SK-N-SH treated with all-trans-retinoic acid at 6 μM for 48 hours (cell line): ENCODE measurements around the gene R3HDM4.

Experiments used
- ATAC-seq: fragments of 200-7000 bp; cut with Tn5 transposase; 3 replicates; pipeline ENCODE4 v1.9.1; 2020; ENCODE audit warnings: mild to moderate bottlenecking, moderate library complexity
- ARNTL ChIP-seq: fragments of 450-650 bp; formaldehyde crosslinking; IDR thresholded peaks from 2 replicates; pipeline ENCODE4 v1.5.0; 2020; ENCODE audit warnings: low read depth, mild to moderate bottlenecking, moderate library complexity, borderline replicate concordance
- BACH2 ChIP-seq: fragments of 250-450 bp; sonication (Bioruptor Pico); IDR thresholded peaks from 2 replicates; pipeline ENCODE4 v1.9.0; 2021; ENCODE audit warnings: mild to moderate bottlenecking, borderline replicate concordance
- CSDC2 ChIP-seq: fragments of 250-450 bp; sonication (Bioruptor Pico); IDR thresholded peaks from 2 replicates; pipeline ENCODE4 v1.5.0; 2020; ENCODE audit warnings: mild to moderate bottlenecking, moderate library complexity
- ESRRG ChIP-seq: fragments of 250-450 bp; sonication (Bioruptor Pico); IDR thresholded peaks from 2 replicates; pipeline ENCODE4 v1.6.1; 2021; ENCODE audit warnings: mild to moderate bottlenecking
- ISL1 ChIP-seq: fragments of 250-450 bp; sonication (Bioruptor Pico); IDR thresholded peaks from 2 replicates; pipeline ENCODE4 v2.1.2; 2022; ENCODE audit warnings: mild to moderate bottlenecking, moderate library complexity
- OSR1 ChIP-seq: fragments of 250-450 bp; sonication (Bioruptor Pico); IDR thresholded peaks from 2 replicates; pipeline ENCODE4 v1.8.0; 2022; ENCODE audit warnings: moderate library complexity, mild to moderate bottlenecking, inconsistent platforms
- PPARA ChIP-seq: fragments of 250-450 bp; sonication (Bioruptor Pico); IDR thresholded peaks from 2 replicates; pipeline ENCODE4 v1.5.0; 2020; ENCODE audit warnings: mild to moderate bottlenecking, borderline replicate concordance
- RARB ChIP-seq: fragments of 250-450 bp; sonication (Bioruptor Pico); IDR thresholded peaks from 2 replicates; pipeline ENCODE4 v1.8.0; 2021; ENCODE audit warnings: mild to moderate bottlenecking, moderate library complexity
- SNAI2 ChIP-seq: fragments of 250-450 bp; sonication (Bioruptor Pico); IDR thresholded peaks from 2 replicates; pipeline ENCODE4 v1.5.0; 2020; ENCODE audit warnings: mild to moderate bottlenecking, moderate library complexity
- TCF4 ChIP-seq: fragments of 250-450 bp; sonication (Bioruptor Pico); IDR thresholded peaks from 2 replicates; pipeline ENCODE4 v1.8.0; 2021; ENCODE audit warnings: mild to moderate bottlenecking, moderate library complexity, borderline replicate concordance
- TOX ChIP-seq: fragments of 250-450 bp; sonication (Bioruptor Pico); IDR thresholded peaks from 2 replicates; pipeline ENCODE4 v1.8.0; 2021; ENCODE audit warnings: mild to moderate bottlenecking, moderate library complexity, borderline replicate concordance
- TSHZ2 ChIP-seq: fragments of 250-450 bp; sonication (Bioruptor Pico); IDR thresholded peaks from 2 replicates; pipeline ENCODE4 v1.5.0; 2020; ENCODE audit warnings: mild to moderate bottlenecking, moderate library complexity
- ZFP3 ChIP-seq: fragments of 250-450 bp; sonication (Bioruptor Pico); IDR thresholded peaks from 2 replicates; pipeline ENCODE4 v1.5.0; 2020; ENCODE audit warnings: mild to moderate bottlenecking, moderate library complexity
- ZFP30 ChIP-seq: fragments of 450-650 bp; formaldehyde crosslinking; IDR thresholded peaks from 2 replicates; pipeline ENCODE4 v1.5.0; 2022; ENCODE audit warnings: mild to moderate bottlenecking, moderate library complexity
- ZNF565 ChIP-seq: fragments of 450-650 bp; formaldehyde crosslinking; conservative IDR thresholded peaks from 2 replicates; pipeline ENCODE4 v1.5.0; 2020; ENCODE audit warnings: low read depth, mild to moderate bottlenecking, moderate library complexity
- ZNF70 ChIP-seq: fragments of 450-650 bp; formaldehyde crosslinking; IDR thresholded peaks from 2 replicates; pipeline ENCODE4 v1.5.0; 2020; ENCODE audit warnings: mild to moderate bottlenecking, moderate library complexity
- ZNF8 ChIP-seq: fragments of 450-650 bp; formaldehyde crosslinking; IDR thresholded peaks from 2 replicates; pipeline ENCODE4 v1.5.0; 2020; ENCODE audit warnings: mild to moderate bottlenecking, moderate library complexity
- TF ChIP-seq, protein P1 (sequence below): fragments of 250-450 bp; sonication (Bioruptor Pico); IDR thresholded peaks from 2 replicates; pipeline ENCODE4 v1.5.1; 2020; ENCODE audit warnings: low read depth, mild to moderate bottlenecking, moderate library complexity
- TF ChIP-seq, protein P2 (sequence below): fragments of 250-450 bp; sonication (Bioruptor Pico); IDR thresholded peaks from 2 replicates; pipeline ENCODE4 v1.8.0; 2021; ENCODE audit warnings: low read depth, mild to moderate bottlenecking, moderate library complexity, borderline replicate concordance
- TF ChIP-seq, protein P3 (sequence below): fragments of 250-450 bp; sonication (Bioruptor Pico); IDR thresholded peaks from 2 replicates; pipeline ENCODE4 v1.8.0; 2020; ENCODE audit warnings: mild to moderate bottlenecking, moderate library complexity, borderline replicate concordance
- TF ChIP-seq, protein P4 (sequence below): fragments of 250-450 bp; sonication (Bioruptor Pico); IDR thresholded peaks from 2 replicates; pipeline ENCODE4 v1.5.1; 2021; ENCODE audit warnings: mild to moderate bottlenecking, moderate library complexity

Gene R3HDM4

DNA sequence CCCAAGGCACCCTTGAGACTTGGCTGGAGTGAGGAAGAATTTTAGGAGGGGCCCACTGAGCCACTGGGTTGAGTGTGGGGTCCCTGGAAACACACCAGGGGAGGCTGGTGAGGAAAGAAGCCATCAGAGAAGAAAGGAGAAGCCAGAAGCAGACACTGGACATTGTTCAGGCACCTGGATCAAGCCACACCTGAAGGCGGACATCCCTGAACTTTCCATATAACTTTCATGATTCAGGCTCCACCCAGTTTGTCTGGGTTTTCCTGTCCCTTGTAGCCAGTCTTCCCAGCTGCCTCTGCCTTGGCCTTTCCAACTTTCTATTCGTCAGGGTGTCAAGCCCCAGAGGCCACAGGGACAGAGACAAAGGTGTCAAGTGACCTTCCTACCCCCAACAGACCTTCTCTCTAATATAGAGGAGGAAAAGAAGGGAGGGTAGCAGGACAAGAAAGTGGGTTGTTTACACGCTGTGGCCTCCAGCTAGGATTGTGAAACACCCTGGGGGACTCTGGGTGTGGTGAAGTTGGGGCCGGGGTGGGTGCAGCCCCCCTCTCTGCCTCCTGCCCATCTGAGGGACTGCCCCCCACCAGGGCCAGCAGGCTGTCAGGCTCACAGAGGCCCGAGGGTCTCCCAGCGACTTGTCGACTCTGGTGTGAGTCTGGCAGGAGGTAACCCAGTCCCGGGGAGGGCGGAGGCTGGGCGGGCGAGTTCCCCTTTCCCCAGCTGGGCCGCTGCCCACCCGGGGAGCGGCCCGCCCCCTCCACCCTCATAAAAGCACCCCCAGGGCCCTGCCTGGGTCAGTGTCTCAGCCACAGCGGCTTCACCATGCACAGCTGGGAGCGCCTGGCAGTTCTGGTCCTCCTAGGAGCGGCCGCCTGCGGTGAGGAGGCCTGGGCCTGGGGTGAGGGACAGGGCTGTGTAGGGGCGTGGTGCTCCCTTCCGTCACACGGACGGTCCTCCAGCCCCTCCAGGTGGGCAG is 53.9 kb downstream of the R3HDM4 start, which contains the start of gene CFD:
CFD (plus strand) TSS at position 797 of the 976 bp plus-strand sequence; CDS start at position 823, 26 bp downstream.
- no peak for ATAC-seq
- no peak for TF ChIP-seq ZFP30 (CRISPR knock-in tag)
- no peak for TF ChIP-seq ZFP3 (CRISPR knock-in tag)

GRCh38 chr19:858284-858683 is 54.7 kb downstream of the R3HDM4 start:
- TF ChIP-seq TOX (CRISPR knock-in tag) = no peak
- TF ChIP-seq PPARA (CRISPR knock-in tag) = no peak
- TF ChIP-seq TCF4 (CRISPR knock-in tag) = no peak
- no peak for TF ChIP-seq ZNF8 (CRISPR knock-in tag)
- TF ChIP-seq BACH2 (CRISPR knock-in tag) = no peak
- TF ChIP-seq CSDC2 (CRISPR knock-in tag) = no peak
- TF ChIP-seq ZFP30 (CRISPR knock-in tag) = no peak
- no peak for TF ChIP-seq ARNTL (CRISPR knock-in tag)
- TF ChIP-seq ZNF70 (CRISPR knock-in tag) = no peak
- no peak for TF ChIP-seq ESRRG
- TF ChIP-seq, protein P1, sequence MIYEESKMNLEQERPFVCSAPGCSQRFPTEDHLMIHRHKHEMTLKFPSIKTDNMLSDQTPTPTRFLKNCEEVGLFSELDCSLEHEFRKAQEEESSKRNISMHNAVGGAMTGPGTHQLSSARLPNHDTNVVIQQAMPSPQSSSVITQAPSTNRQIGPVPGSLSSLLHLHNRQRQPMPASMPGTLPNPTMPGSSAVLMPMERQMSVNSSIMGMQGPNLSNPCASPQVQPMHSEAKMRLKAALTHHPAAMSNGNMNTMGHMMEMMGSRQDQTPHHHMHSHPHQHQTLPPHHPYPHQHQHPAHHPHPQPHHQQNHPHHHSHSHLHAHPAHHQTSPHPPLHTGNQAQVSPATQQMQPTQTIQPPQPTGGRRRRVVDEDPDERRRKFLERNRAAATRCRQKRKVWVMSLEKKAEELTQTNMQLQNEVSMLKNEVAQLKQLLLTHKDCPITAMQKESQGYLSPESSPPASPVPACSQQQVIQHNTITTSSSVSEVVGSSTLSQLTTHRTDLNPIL (CRISPR knock-in tag) = no peak
- TF ChIP-seq, protein P2, sequence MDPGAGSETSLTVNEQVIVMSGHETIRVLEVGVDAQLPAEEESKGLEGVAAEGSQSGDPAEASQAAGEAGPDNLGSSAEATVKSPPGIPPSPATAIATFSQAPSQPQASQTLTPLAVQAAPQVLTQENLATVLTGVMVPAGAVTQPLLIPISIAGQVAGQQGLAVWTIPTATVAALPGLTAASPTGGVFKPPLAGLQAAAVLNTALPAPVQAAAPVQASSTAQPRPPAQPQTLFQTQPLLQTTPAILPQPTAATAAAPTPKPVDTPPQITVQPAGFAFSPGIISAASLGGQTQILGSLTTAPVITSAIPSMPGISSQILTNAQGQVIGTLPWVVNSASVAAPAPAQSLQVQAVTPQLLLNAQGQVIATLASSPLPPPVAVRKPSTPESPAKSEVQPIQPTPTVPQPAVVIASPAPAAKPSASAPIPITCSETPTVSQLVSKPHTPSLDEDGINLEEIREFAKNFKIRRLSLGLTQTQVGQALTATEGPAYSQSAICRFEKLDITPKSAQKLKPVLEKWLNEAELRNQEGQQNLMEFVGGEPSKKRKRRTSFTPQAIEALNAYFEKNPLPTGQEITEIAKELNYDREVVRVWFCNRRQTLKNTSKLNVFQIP (CRISPR knock-in tag) = no peak
- no peak for TF ChIP-seq SNAI2 (CRISPR knock-in tag)
- TF ChIP-seq TSHZ2 (CRISPR knock-in tag) = no peak
- TF ChIP-seq OSR1 (CRISPR knock-in tag) = no peak
- no peak for TF ChIP-seq ZNF565 (CRISPR knock-in tag)
- no peak for ATAC-seq

GRCh38 chr19:855566-856120 is 57.4 kb downstream of the R3HDM4 start:
- ATAC-seq = no peak
- no peak for TF ChIP-seq ZNF565 (CRISPR knock-in tag)
- TF ChIP-seq ZNF8 (CRISPR knock-in tag) = no peak
- TF ChIP-seq ISL1 (CRISPR knock-in tag) = no peak
- no peak for TF ChIP-seq RARB (CRISPR knock-in tag)
- TF ChIP-seq, protein P3, sequence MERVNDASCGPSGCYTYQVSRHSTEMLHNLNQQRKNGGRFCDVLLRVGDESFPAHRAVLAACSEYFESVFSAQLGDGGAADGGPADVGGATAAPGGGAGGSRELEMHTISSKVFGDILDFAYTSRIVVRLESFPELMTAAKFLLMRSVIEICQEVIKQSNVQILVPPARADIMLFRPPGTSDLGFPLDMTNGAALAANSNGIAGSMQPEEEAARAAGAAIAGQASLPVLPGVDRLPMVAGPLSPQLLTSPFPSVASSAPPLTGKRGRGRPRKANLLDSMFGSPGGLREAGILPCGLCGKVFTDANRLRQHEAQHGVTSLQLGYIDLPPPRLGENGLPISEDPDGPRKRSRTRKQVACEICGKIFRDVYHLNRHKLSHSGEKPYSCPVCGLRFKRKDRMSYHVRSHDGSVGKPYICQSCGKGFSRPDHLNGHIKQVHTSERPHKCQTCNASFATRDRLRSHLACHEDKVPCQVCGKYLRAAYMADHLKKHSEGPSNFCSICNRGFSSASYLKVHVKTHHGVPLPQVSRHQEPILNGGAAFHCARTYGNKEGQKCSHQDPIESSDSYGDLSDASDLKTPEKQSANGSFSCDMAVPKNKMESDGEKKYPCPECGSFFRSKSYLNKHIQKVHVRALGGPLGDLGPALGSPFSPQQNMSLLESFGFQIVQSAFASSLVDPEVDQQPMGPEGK = no peak
- no peak for TF ChIP-seq ZNF70 (CRISPR knock-in tag)
- TF ChIP-seq, protein P4, sequence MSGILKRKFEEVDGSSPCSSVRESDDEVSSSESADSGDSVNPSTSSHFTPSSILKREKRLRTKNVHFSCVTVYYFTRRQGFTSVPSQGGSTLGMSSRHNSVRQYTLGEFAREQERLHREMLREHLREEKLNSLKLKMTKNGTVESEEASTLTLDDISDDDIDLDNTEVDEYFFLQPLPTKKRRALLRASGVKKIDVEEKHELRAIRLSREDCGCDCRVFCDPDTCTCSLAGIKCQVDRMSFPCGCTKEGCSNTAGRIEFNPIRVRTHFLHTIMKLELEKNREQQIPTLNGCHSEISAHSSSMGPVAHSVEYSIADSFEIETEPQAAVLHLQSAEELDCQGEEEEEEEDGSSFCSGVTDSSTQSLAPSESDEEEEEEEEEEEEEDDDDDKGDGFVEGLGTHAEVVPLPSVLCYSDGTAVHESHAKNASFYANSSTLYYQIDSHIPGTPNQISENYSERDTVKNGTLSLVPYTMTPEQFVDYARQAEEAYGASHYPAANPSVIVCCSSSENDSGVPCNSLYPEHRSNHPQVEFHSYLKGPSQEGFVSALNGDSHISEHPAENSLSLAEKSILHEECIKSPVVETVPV (CRISPR knock-in tag) = no peak
- TF ChIP-seq ESRRG = no peak
- TF ChIP-seq, protein P2 (CRISPR knock-in tag) = no peak
- no peak for TF ChIP-seq PPARA (CRISPR knock-in tag)
- TF ChIP-seq, protein P1 (CRISPR knock-in tag) = no peak
